GM21825 (cell line): ENCODE data around the gene CEP63.

Experiments used
- ATAC-seq: cut with Tn5 transposase; IDR thresholded peaks from one replicate; pipeline ENCODE4 v1.9.1; 2021; ENCODE audit warnings: mild to moderate bottlenecking, moderate library complexity; ENCODE audit not compliant: unreplicated experiment

The CEP63 gene

DNA sequence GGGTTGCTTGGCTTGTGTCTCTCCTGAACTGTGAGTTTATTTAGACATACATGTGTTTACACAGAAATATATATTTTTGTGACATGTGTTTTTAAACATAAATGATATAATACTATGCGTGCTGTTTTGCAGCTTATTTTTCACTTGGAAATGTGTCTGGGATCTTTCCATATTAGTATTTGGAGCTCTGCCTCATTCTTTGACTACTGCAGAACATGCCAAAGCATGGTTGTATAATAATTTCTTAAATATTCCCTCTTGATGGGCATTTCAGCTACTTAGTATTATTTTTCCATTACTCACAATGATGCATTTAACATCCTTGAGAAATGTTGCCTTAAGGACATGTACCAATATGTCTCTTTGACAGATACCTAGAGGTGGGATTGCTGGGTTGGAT lies 19.5 kb upstream of the CEP63 start:
- no peak for ATAC-seq

DNA sequence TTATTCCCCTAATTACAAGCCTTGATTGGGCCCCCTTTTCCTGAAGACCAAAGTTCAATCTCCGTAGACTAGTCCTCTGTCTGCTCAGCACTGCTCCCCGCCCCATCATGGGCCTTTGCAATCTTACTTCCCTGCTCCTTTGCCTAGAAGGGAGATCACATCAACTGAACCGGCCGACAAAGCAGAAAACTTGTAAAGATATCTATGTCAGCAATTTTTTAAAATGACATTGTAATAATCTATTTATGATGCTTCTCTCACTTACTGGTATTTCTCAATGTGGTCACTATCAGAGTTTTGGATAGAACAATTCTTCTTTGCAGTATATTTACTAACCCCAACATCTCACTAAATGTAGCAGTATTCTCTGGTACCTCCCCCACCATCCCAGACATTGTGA lies 17.3 kb upstream of the CEP63 start:
- ATAC-seq, result no peak

DNA sequence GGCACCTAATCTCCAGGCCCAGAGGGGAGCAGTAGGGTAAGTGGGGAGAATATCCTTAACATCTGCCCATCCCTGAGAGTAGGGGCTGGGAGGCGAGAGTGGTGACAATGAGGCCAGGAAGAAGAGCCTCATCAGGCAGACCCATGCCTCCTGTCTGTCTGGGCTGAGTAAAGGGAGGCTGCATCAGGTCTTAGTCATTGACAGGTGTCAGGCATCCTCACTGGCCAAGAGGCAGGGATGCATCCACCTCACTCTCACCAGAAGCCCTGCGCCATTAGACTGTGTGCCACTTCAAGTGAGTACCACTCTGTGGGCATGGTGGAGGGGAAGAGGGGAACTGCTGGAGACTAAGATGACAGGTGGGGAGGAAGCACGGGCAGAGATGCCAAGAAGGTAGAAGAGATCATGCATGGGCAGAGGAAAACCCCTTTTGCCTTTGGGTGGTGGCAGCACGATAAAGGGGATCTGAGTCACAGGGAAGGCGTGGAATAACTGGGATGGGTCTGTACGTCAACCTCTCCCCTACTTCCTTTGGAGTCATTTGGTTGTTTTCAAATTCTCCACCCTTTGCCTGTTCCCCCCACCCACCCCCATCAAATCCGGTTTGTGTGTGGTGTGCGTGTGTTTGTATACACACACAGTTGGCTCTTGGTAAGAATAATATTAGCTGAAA lies 14.2 kb upstream of the CEP63 start:
- no peak for ATAC-seq

DNA sequence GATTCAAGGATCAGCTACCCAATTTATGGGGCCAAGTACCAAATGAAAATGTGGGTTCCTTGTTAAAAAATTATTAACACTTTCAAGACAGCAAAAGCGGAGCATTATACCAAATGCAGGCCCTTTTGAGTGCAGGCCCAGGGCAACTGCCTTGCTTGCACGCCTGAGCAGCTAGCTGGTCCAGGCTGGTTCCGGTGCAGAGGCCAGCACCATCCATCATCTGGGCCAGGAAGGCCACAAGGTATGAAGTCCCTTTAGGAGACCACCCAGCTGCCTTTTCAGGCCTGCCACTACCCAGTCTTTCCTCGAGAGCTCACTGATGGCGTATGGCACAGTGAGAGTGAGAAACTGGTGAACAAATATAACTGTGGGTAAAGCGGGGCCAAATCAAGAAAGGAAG lies 13.0 kb upstream of the CEP63 start:
- no peak for ATAC-seq

DNA sequence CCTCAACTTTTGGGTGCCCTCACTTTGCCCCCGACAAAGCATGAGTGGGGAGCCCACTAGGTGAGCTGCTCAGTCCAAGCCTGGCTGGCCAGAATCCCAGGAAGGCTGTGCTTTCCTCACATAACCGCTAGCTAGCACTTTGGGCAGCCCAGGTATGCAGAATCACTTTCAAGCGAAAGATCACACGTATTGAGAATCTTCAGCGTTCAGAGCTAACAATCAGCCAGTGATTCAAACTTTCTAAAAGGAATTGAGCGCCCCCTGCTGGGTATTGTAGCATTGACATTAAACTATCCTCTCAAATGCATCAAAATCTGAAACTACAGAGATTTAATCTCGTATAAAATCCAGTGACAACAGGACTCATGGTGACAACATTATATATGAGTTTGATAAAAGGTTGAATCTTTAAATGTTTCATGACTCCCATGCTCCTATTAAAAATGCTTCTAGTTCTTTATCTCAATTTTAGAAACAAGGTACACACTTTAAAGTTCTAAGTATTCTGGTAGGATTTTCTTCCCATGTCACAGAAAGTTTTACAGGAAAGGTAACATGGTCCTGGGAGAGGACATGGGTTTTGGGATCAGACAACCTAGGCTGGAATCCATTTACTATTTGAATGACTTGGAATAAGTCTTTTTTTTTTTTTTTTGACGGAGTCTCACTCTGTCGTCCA lies 11.8 kb upstream of the CEP63 start:
- peak; percentile 59 for ATAC-seq

GRCh38 chr3:134474956-134475355 lies 10.9 kb upstream of the CEP63 start:
- no peak for ATAC-seq

- ATAC-seq, result no peak
Measured at GRCh38 chr3:134476306-134476705, 9.6 kb upstream of the CEP63 start.

DNA sequence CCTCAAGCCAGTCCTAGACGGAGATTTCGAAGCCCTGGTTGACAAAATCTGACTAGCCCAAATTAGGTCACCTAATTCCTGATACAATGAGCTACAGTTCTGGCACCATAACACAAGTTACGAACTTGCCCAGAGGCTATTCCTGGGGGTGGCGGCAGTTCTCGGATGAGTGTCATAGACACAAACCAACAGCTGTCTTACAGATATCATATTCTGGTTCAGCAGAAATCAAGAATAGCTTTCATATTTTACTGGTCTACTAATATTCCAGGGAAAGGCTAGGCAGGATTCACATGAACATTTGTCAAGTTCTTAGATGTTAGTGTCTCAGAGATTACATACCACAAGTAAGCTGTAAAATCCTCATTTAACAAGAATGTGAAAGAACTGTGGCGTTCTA lies 8.9 kb upstream of the CEP63 start:
- ATAC-seq, result no peak

DNA sequence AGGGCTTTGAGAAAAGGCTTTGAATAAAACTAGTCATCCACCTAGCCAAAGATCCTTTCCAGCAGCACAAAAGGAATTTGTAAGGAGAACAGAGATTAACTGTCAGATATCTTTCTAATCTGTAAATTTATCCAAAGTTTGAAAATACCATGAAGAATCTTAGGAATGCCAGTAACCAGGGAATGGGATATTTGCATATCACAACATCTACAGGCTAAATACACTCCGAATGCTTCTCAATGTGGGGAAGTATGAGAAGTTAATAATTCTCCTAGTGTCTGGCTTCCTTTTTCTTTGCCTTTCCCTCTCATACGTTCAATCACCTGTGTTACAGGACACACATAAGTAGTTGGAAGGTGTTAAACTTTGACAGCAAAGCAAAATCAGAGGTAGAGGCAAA lies 7.9 kb upstream of the CEP63 start:
- no peak for ATAC-seq

DNA sequence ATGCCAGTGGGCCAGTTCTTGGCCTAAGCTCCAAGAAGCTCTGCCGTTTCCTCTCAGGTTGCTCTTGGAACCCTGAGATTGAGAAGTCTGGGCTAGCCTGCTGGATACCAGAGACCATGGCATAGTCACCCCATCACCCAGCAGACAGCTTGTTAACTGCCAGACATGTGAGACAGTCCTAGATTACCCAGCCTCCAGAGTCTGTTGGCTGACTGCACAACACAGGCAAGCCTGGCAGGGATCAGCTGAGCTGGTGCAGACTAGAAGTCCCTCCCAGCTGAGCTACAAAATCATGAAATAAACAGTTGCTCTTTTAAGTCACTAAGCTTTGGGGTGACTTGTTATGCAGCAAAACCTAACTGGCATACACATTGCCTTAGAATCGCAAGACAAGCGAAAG lies 5.3 kb upstream of the CEP63 start:
- ATAC-seq, result no peak

DNA sequence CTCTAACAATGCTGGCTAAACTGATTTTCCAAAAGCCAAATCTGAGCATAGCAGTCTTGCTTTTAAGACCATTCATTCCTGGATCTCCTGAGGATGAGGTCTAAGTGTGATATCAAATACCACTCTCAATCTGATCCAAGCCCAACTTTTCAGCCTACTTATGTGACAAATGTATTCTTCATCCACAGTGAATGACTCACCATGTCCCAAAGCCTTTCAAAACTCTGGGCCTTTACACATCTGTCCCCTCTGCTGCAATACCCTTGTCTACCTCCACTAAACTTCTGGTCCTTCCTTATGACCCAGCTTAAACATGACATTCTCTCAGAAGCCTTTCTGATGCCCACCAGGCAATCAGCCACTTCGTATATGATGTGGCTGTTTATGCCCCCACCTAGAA lies 4.7 kb upstream of the CEP63 start:
- no peak for ATAC-seq

DNA sequence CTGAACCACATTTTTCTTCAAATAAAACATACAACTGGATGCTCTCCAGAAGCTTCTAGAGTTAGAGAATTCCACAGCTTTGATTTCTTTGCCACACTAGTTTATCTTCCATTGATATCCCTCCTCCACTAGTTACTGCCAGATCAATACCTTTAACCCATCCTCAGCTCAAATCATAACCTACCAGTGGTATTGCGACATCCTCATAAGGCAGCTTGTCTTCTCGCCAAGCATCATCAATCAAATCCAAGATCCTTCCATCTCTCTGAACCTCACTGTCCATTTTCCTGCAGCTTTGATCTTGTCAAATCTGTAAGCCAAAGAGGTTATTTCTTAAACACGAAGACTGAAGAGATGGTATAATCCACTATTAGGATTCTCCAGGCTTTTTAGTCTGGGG lies 3.2 kb upstream of the CEP63 start:
- no peak for ATAC-seq

DNA sequence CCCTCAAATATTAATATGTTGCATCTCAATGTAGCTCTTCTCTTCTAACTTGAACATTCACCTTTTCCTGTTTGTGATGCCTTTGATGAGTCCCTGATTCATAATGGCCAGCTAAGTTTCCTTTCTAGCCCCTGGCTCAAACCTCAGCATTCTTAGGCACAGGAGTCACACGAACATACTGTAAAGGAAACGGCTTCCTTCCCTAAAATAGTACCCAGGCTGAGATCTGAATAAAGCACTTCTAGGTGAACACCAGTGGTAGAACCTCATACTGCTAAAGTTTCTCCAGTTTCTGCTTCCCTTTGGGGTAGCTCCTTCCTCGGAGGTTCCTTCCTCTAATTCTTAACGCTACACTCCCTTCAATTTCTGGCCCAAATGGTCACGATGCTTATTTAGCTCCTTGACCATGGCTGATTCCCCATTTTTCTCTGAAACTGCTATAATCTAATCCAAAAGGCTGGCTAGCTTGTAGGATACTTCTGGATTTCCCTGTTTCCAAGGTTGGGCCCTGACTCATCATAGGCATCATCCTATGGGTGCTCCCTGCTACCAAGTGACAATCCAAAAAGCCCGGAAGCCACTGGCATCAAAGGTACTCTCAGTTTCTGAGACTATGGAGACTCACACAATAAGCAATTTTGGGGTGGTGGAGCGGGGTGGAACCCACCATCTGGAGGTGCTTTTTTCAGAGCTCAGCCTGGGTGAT lies 2.5 kb upstream of the CEP63 start:
- ATAC-seq, result no peak

GRCh38 chr3:134485075-134485717 lies 661 bp upstream of the CEP63 start:
- ATAC-seq, result no peak

DNA sequence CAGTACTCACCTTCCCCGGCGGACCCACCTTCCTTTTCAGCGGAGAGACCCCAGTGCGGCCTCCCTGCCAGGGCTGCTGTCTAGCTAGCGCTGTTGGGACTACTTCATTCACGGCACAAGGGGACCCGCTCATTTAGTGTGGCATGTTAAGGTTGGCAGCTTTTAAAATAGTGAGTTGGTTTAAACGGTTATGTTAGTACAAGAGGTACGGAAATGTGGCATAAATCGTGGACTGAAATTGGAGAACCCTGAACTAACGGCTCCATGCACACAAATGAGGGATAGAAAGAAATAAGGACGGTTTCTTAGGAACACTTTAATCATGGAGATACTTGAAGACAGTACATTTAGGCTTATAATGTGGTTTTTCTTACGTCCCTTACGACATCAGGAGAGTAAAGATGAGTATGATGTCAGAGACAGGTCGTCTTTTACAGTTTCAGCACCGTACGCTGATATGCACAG lies 752 bp downstream of the CEP63 start:
- ATAC-seq, result no peak

GRCh38 chr3:134487406-134487805 lies 1.5 kb downstream of the CEP63 start:
- ATAC-seq, result peak; percentile 24

DNA sequence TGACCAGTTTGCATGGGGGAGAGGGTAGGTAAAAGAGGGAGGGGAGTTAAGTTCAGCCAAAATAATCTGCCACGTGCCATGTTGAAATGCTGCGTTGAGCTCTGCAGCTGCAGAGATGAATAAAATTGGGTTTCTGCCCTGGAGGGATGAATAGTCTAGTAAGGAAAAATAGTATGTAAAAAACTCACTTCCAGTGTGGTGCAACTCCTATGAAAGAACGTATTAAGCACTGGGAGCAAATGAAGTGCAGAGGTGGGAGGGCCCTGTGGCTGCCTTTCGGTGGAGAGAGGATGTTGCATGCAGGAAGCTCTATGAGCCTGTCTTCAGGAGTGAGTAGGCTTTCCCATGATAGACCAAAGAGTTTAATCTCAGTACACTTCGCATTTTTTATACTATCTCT lies 8.6 kb downstream of the CEP63 start:
- ATAC-seq, result no peak

DNA sequence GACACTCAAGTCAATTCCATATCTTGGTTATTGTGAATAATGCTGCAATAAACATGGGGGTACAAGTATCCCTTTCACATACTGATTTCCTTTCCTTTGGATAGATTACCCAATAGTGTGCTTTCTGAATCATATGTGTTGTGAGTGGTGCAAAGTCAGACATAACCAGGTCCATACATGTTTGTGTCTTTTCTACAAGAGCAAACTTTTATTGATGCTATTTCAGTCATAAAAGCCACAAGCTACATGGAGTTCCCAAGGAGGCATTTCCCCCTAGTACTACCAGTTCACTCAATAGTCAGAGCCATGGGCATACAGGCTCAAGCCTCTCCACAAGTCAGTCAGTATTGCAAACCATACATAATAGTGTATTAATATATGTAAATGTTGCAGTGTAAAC lies 10.1 kb downstream of the CEP63 start:
- no peak for ATAC-seq

- no peak for ATAC-seq
Measured at GRCh38 chr3:134496471-134497071, 10.7 kb downstream of the CEP63 start.

DNA sequence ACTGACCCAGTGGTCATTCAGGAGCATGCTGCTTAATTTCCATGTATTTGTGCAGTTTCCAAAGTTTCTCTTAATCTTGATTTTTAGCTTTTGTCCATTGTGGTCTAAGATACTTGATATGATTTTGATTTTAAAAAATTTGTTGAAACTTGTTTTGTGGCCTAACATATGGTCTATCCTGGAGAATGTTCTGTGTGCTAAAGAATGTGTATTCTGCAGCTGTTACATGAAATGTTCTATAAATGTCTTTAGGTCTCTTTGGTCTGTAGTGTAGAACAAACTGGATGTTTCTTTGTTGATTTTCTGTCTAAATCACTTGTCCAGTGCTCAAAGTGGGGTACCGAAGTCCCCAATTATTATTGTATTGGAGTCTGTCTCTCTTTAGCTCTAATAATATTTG lies 17.4 kb downstream of the CEP63 start:
- ATAC-seq, result no peak

- ATAC-seq, result no peak
Measured at GRCh38 chr3:134504132-134504531, 18.3 kb downstream of the CEP63 start.
